ENCODE data around the gene PLA2G4B.

PLA2G4B gene

DNA sequence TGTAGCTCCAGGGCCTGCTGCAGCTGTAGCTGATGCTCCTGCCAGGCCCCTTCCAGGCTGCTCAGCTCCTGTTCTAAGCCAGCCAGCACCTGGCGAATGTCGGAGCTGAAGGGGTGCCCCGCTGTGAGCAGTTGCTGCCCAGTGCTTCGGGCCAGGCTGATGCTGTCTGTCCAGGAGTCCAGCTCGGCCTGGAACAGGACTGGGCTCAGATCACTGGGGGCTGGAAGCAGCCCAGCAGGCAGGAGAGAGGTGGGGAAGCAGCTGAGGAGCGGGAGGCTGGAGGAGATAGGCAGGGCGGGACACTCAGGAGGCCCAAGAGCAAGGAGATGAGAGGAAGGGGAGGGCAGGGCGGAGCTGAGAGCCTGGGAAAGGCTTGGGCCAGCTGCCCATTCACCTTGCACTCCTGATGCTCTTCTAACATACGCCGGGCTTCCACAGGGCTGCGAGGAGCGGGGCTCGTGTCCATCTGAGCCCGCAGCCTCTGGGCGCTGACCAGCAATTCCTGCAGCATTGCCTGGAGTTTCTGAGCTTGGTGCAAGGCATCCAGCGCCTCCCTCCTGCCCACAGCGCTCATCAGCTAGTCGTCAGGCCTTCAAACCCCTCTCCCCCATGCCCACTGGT is 23.2 kb downstream of the PLA2G4B start:
- no peak overlapping the region for H3K4me3 ChIP-seq (ENCODE audit: low read depth, low read length)
- TF ChIP-seq, protein P1, sequence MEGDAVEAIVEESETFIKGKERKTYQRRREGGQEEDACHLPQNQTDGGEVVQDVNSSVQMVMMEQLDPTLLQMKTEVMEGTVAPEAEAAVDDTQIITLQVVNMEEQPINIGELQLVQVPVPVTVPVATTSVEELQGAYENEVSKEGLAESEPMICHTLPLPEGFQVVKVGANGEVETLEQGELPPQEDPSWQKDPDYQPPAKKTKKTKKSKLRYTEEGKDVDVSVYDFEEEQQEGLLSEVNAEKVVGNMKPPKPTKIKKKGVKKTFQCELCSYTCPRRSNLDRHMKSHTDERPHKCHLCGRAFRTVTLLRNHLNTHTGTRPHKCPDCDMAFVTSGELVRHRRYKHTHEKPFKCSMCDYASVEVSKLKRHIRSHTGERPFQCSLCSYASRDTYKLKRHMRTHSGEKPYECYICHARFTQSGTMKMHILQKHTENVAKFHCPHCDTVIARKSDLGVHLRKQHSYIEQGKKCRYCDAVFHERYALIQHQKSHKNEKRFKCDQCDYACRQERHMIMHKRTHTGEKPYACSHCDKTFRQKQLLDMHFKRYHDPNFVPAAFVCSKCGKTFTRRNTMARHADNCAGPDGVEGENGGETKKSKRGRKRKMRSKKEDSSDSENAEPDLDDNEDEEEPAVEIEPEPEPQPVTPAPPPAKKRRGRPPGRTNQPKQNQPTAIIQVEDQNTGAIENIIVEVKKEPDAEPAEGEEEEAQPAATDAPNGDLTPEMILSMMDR (IDR thresholded peaks at IDR 0.05; ENCODE audit: borderline replicate concordance, insufficient read depth, low read depth, low read length), result no peak

DNA sequence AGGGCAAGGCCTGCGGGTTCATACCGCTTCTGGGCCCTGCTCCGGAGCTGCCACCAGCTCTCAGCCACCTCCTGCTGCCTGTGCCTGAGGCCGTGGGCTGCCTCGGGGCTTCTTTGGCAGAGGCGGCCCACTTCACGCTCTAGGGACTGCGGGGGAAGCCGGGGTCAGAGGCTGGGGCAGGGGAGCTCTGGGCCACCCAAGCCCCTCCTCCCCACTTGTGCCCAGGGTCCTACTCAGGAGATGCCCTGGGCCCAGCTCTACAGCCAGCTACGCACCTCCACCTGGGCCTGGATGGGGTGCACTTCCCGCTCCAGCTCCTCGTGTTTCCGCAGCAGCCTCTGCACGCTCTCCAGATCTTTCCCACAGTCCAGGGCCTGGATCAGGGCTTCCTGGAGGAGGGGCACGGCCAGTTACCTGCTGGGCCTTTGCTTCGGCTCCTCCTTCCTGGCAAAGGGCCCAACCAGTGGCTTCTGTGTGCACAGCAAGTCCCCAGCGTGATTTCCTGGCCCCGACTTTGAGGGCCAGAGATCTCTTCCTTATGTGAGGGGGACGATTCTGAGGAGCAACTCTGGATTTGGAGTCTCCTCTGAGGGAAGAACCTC is 24.0 kb downstream of the PLA2G4B start:
- no peak overlapping the region for H3K4me3 ChIP-seq (ENCODE audit: low read depth, low read length)
- TF ChIP-seq, protein P1 (IDR thresholded peaks at IDR 0.05; ENCODE audit: borderline replicate concordance, insufficient read depth, low read depth, low read length), result no peak

DNA sequence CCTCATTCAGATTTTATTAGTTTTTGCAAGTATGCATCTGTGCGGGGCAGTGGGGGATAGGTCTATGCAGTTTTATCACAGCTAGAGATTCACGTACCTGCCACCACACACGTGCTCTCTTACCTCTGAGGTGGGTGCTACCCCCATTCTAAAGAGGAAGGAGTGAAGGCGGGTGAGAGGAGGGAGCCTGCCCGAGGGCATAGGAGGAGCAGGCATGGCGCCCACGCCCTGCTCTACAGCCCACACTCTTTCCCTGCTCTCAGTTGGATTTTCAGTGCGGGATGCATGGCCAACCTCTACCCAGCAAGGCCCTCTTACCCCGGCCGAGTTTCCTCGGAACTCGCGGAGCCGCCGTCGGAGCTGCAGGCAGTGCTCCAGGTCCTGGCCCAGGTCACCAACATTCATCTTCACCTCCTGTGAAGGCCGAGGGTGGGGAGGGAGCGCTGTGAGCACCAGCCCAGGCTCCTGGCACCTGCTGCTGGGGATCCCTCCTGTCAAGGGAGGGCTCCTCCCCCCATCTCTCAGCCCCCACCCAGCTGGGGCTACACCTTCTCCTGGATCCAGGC is 26.9 kb downstream of the PLA2G4B start:
- H3K4me3 ChIP-seq (ENCODE audit: low read depth, low read length), result no peak overlapping the region
- TF ChIP-seq, protein P1 (IDR thresholded peaks at IDR 0.05; ENCODE audit: borderline replicate concordance, insufficient read depth, low read depth, low read length), result no peak

DNA sequence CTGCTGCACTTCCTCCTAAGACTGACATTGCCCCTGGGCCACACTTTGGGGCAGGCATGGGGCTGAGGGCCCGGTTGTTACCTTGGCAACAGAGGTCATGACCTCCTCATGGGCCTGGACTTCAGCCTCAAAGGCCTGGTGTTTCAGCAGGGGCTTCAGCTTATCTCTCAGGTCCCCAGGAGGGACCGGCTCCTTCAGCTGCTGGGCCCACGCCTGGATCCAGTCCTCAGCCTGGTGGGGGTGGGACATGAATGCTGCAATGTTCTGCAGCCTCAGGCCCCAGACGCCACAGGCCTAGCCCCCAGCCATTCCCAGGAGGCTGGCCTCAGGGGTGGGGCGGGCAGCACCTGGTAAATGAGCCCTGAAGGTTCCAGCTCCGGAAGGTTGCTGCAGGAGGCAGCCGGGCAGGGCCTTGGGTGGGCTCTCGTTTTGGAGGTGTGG is 27.6 kb downstream of the PLA2G4B start:
- TF ChIP-seq, protein P1 (IDR thresholded peaks at IDR 0.05; ENCODE audit: borderline replicate concordance, insufficient read depth, low read depth, low read length), result no peak
- H3K4me3 ChIP-seq (ENCODE audit: low read depth, low read length), result no peak overlapping the region

DNA sequence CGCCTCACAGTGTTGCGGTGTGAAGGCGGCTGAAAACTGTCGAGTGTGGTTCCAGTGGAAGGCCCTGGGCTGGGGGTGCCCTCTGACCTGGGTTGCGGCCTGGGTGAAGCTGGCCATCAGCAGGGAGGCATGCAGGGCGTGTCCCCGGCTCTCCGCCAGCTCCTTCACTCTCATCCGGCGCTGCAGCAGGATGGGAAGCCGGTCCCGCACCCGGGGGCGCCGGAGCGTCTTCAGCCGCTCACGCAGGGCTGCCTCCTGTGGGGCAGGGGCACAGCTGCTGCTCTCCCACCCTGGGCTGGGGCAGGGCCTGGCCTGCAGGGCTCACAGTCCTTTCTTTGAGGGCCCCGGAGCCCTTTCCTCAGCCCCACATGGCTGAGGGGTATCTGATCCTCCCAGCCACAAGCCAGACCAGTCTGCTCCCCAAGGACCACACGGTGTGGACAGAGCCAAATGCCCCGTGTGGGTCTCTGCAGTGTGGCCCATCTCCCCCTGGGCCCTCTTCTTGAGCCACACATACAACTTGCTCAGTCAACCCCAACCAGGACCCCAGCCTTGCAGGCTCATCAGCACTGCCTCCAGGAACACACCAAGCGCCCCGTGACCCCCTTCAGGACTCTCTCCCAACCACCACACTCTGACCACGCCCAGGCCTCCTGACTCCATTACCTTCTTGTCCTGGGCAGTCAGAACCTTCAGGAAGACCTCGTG is 28.4 kb downstream of the PLA2G4B start:
- no peak overlapping the region for H3K4me3 ChIP-seq (ENCODE audit: low read depth, low read length)
- TF ChIP-seq, protein P1 (IDR thresholded peaks at IDR 0.05; ENCODE audit: borderline replicate concordance, insufficient read depth, low read depth, low read length), result no peak

DNA sequence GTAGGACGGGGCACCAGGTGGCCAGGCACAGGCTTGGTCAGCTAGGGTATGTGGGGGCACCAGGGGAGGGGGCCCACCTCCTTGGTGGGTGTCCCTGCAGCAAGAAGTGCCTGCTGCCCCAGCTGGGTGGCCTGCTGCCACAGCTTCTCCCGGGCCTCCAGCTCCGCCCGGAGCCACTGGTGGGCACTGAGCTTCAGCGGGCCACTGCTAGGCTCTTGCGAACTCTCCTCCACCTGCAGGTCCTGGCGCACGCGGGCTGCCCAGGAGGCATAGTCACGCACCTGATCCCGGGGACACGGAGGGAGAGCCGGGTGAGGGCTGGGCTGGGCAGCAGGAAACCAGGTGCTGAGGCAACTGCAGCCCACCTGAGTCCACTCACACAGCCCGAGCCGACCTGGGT is 29.7 kb downstream of the PLA2G4B start:
- TF ChIP-seq, protein P1 (IDR thresholded peaks at IDR 0.05; ENCODE audit: borderline replicate concordance, insufficient read depth, low read depth, low read length), result no peak
- H3K4me3 ChIP-seq (ENCODE audit: low read depth, low read length), result no peak overlapping the region
